A549 (cell line): Measurements from ENCODE around the gene BCOR. TPM values are rescaled to one million over a fixed set of nuclear protein-coding genes. Genes with fewer than 3 reads are reported as not detected.

Experiments
- ATAC-seq, 2 experiments: fragments of 200-7000 bp in 1 of 2; fragments of >200 bp in 1 of 2; cut with Nextera tagmentation in 1 of 2; cut with Tn5 transposase in 1 of 2; 3 replicates each; pipeline versions ENCODE4 v1.8.0 to v1.9.1; 2018 to 2020; ENCODE audit warnings: mild to moderate bottlenecking in 1 of 2, moderate library complexity in 1 of 2
- CTCF ChIA-PET: fragments of 300-600 bp; sonication (Branson Sonifier 250); formaldehyde crosslinking; extraction: SDS; loops from one replicate; lab custom pipeline; 2021; ENCODE audit warnings: antibody characterized with exemption, inconsistent platforms; lab: Yijun Ruan, JAX
- POLR2A ChIA-PET: fragments of 350-600 bp; formaldehyde crosslinking; extraction: SDS; loops from one replicate; lab custom pipeline; 2021; ENCODE audit warnings: antibody characterized with exemption, inconsistent platforms; lab: Yijun Ruan, JAX
- DNase-seq, 2 experiments: peaks; one replicate each; pipeline versions ENCODE4 v3.0.0 to v3.0.0-alpha.2; 2011 to 2016; ENCODE audit warnings: low read depth in 1 of 2, low spot score in 1 of 2
- FAIRE-seq: peaks from 2 replicates; lab custom pipeline; 2011; peaks lifted over from hg19 to GRCh38; lab: Jason Lieb, UNC
- H3K27ac ChIP-seq, 2 experiments: fragments of >200 bp; sonication (Bioruptor Twin); formaldehyde crosslinking; 3 replicates each; pipeline ENCODE4 v1.5.1; 2016 to 2017
- H3K4me1 ChIP-seq: fragments of >200 bp; sonication (Bioruptor Twin); formaldehyde crosslinking; 3 replicates; pipeline ENCODE4 v1.6.1; 2016
- H3K4me2 ChIP-seq: fragments of >200 bp; sonication (Bioruptor Twin); formaldehyde crosslinking; 3 replicates; pipeline ENCODE4 v1.6.1; 2016
- H3K4me3 ChIP-seq: fragments of >200 bp; sonication (Bioruptor Twin); formaldehyde crosslinking; 3 replicates; pipeline ENCODE4 v1.5.1; 2016
- H3K9me3 ChIP-seq: fragments of >200 bp; sonication (Bioruptor Twin); formaldehyde crosslinking; 3 replicates; pipeline ENCODE4 v1.6.1; 2016
- BHLHE40 ChIP-seq: IDR thresholded peaks from 2 replicates; pipeline ENCODE4 v1.6.1; 2012; ENCODE audit warnings: low read depth, low read length, inconsistent platforms
- CBX2 ChIP-seq: fragments of 200-600 bp; sonication (generic); IDR thresholded peaks from 2 replicates; pipeline ENCODE4 v1.6.1; 2016; ENCODE audit warnings: low read depth, mild to moderate bottlenecking, borderline replicate concordance
- CBX8 ChIP-seq: fragments of 200-600 bp; sonication (generic); IDR thresholded peaks from 2 replicates; pipeline ENCODE4 v1.6.1; 2016
- CEBPB ChIP-seq, 2 experiments: fragments of >200 bp in 1 of 2; sonication (Bioruptor Twin) in 1 of 2; formaldehyde crosslinking in 1 of 2; IDR thresholded peaks; 2 replicates each; pipeline ENCODE4 v1.6.1; 2012 to 2016
- CHD2 ChIP-seq: fragments of 150-350 bp; IDR thresholded peaks from 2 replicates; pipeline ENCODE4 v1.6.1; 2014; ENCODE audit warnings: low read length; ENCODE audit not compliant: partially characterized antibody
- CHD4 ChIP-seq: fragments of 200-600 bp; sonication (generic); IDR thresholded peaks from 2 replicates; pipeline ENCODE4 v1.6.1; 2016; ENCODE audit warnings: antibody characterized with exemption, mild to moderate bottlenecking, borderline replicate concordance
- E2F6 ChIP-seq: IDR thresholded peaks from 2 replicates; pipeline ENCODE4 v1.6.1; 2012; ENCODE audit warnings: low read depth, borderline replicate concordance
- EHF ChIP-seq: fragments of 250-450 bp; sonication (Bioruptor Pico); IDR thresholded peaks from 2 replicates; pipeline ENCODE4 v1.5.0; 2020; ENCODE audit warnings: mild to moderate bottlenecking
- ESRRA ChIP-seq: fragments of 150-350 bp; IDR thresholded peaks from 2 replicates; pipeline ENCODE4 v1.6.1; 2014; ENCODE audit warnings: mild to moderate bottlenecking, low read length, borderline replicate concordance
- FOXS1 ChIP-seq: fragments of 250-450 bp; sonication (Bioruptor Pico); IDR thresholded peaks from 2 replicates; pipeline ENCODE4 v1.5.0; 2020; ENCODE audit warnings: mild to moderate bottlenecking, moderate library complexity
- GATA3 ChIP-seq: IDR thresholded peaks from 2 replicates; pipeline ENCODE4 v1.6.1; 2012; ENCODE audit warnings: borderline replicate concordance
- JUN ChIP-seq, 2 experiments: fragments of >200 bp; sonication (Bioruptor Twin); formaldehyde crosslinking; IDR thresholded peaks; 2 replicates in 1 of 2; 3 replicates in 1 of 2; pipeline ENCODE4 v1.6.1; 2016 to 2017
- NR3C1 ChIP-seq: fragments of >200 bp; sonication (Bioruptor Twin); formaldehyde crosslinking; IDR thresholded peaks from 3 replicates; pipeline ENCODE4 v1.6.1; 2017
- PHF8 ChIP-seq: fragments of 200-600 bp; sonication (generic); IDR thresholded peaks from 2 replicates; pipeline ENCODE4 v1.6.1; 2016; ENCODE audit warnings: low read depth, mild to moderate bottlenecking, antibody characterized with exemption, moderate library complexity, borderline replicate concordance
- RAD21 ChIP-seq, 2 experiments: fragments of >200 bp in 1 of 2; sonication (Bioruptor Twin) in 1 of 2; formaldehyde crosslinking in 1 of 2; IDR thresholded peaks in 1 of 2; conservative IDR thresholded peaks in 1 of 2; 2 replicates in 1 of 2; 3 replicates in 1 of 2; pipeline ENCODE4 v1.6.1; 2012 to 2018; ENCODE audit warnings: inconsistent platforms in 1 of 2
- SMC3 ChIP-seq: fragments of >200 bp; sonication (Bioruptor Twin); formaldehyde crosslinking; IDR thresholded peaks from 3 replicates; pipeline ENCODE4 v1.6.1; 2018; ENCODE audit warnings: inconsistent platforms
- TP53 ChIP-seq: fragments of 250-450 bp; sonication (Bioruptor Pico); IDR thresholded peaks from 2 replicates; pipeline ENCODE4 v1.5.0; 2021; ENCODE audit warnings: mild to moderate bottlenecking, moderate library complexity
- USF2 ChIP-seq: fragments of 450-650 bp; IDR thresholded peaks from 2 replicates; pipeline ENCODE4 v1.6.1; 2014; ENCODE audit warnings: antibody characterized with exemption
- ZC3H11A ChIP-seq: fragments of 450-650 bp; IDR thresholded peaks from 2 replicates; pipeline ENCODE4 v1.6.1; 2014; ENCODE audit warnings: antibody characterized with exemption, mild to moderate bottlenecking
- ZFP36 ChIP-seq: fragments of 450-650 bp; IDR thresholded peaks from 2 replicates; pipeline ENCODE4 v1.6.1; 2014; ENCODE audit warnings: borderline replicate concordance; ENCODE audit not compliant: partially characterized antibody
- ZSCAN20 ChIP-seq: fragments of 250-450 bp; sonication (Bioruptor Pico); IDR thresholded peaks from 2 replicates; pipeline ENCODE4 v1.8.0; 2022; ENCODE audit warnings: mild to moderate bottlenecking, moderate library complexity
- WGBS: methylation state at CpG from one replicate; pipeline ENCODE4 v1.1.6; 2017; ENCODE audit errors: missing lambda C conversion rate; 5-methylcytosine and 5-hydroxymethylcytosine counted together
- polyA plus RNA-seq, 4 experiments: library from polyadenylated mRNA; depleted of rRNA in 3 of 4; stranded (reverse); fragments of >200 nt; fragmentation: RNase III in 1 of 4; extraction: RNeasy Plus Mini Kit Qiagen cat#74134 plus additional on column Dnase treatment in 1 of 4; gene quantifications; 2 replicates in 3 of 4; 3 replicates in 1 of 4; pipeline ENCODE4 v1.2.3, GENCODE V29; 2011 to 2017

The BCOR gene
- polyA plus RNA-seq, 2 of the 4 experiments (the other 2 are of a cell fraction), result 12.2 to 12.6 TPM

- ATAC-seq (no peak), FAIRE-seq (no peak), DNase-seq (no peak)
- Histone ChIP-seq H3K9me3 (no peaks in the 10 kb centered on the region), H3K27ac (no peak overlapping the region), H3K4me1 (no peaks in the 10 kb centered on the region), H3K4me2 (no peak overlapping the region), H3K4me3 (no peak overlapping the region)
- ChIA-PET CTCF (no interaction called here), POLR2A (no interaction called here)
- TF ChIP-seq CBX8, result no peak
- no peak for TF ChIP-seq ESRRA
- no peak for TF ChIP-seq CBX2
- TF ChIP-seq BHLHE40, result no peak
- TF ChIP-seq ZFP36, result no peak
- no peak for TF ChIP-seq NR3C1
- WGBS, result 87% methylated on average over 10 of the region's 10 CpGs
Measured at GRCh38 chrX:40122487-40122886, 24.7 kb upstream of the BCOR start.

- H3K9me3 ChIP-seq, result no peaks in the 10 kb centered on the region
- H3K4me3 ChIP-seq, result no peak overlapping the region
- H3K4me2 ChIP-seq, result no peak overlapping the region
- ChIA-PET POLR2A (no interaction called here), CTCF (no interaction called here)
- WGBS, result 86% methylated on average over 5 of the region's 5 CpGs
- ATAC-seq (no peak; a peak in 1 of 6 replicates), FAIRE-seq (no peak), DNase-seq (no peak)
- no peak overlapping the region for H3K27ac ChIP-seq
- no peak for TF ChIP-seq SMC3
- no peak for TF ChIP-seq ZC3H11A
- no peak for TF ChIP-seq CBX2
- TF ChIP-seq CEBPB (IDR thresholded peaks at IDR 0.05), result no peak
- TF ChIP-seq ZSCAN20 (CRISPR knock-in tag), result no peak
- TF ChIP-seq FOXS1 (CRISPR knock-in tag), result no peak
- TF ChIP-seq RAD21 (conservative IDR thresholded peaks at IDR 0.05 in 1 of 2, IDR thresholded peaks at IDR 0.05 in 1 of 2), result no peak
- TF ChIP-seq E2F6, result no peak
- TF ChIP-seq USF2, result no peak
- no peak for TF ChIP-seq EHF (CRISPR knock-in tag)
- TF ChIP-seq TP53, result no peak
- TF ChIP-seq GATA3, result no peak
- TF ChIP-seq CHD4, result no peak
- no peak for TF ChIP-seq PHF8
- H3K4me1 ChIP-seq, result no peaks in the 10 kb centered on the region
Measured at GRCh38 chrX:40121618-40122017, 23.9 kb upstream of the BCOR start.

- DNase-seq (no peak), FAIRE-seq (no peak), ATAC-seq (no peak)
- Histone ChIP-seq H3K4me2 (no peak overlapping the region), H3K27ac (no peak overlapping the region), H3K4me3 (no peak overlapping the region), H3K9me3 (no peaks in the 10 kb centered on the region), H3K4me1 (no peaks in the 10 kb centered on the region)
- ChIA-PET CTCF (no interaction called here), POLR2A (no interaction called here)
- whole genome bisulfite sequencing, result 79% methylated on average over 11 of the region's 11 CpGs
- no peak for TF ChIP-seq ZSCAN20 (CRISPR knock-in tag)
- no peak for TF ChIP-seq CHD2
- TF ChIP-seq GATA3, result no peak
- TF ChIP-seq JUN (IDR thresholded peaks at IDR 0.05), result no peak
Measured at GRCh38 chrX:40120838-40121580, 23.3 kb upstream of the BCOR start.
